ENCODE results near the gene GJC2.

The GJC2 gene

GRCh38 chr1:228139931-228140723 is 9.6 kb upstream of the GJC2 start, which contains the start of gene GUK1:
GUK1 (plus strand) TSS chr1:228140279; CDS start chr1:228140303, 24 bp downstream.
- H3K4me1 ChIP-seq (ENCODE audit: low read length) = peaks cover 14% of the 10 kb centered on the region

GRCh38 chr1:228140724-228141225 is 9.0 kb upstream of the GJC2 start:
- H2AFZ ChIP-seq (ENCODE audit: low read length) = peak overlapping the region; percentile 86; the same call in 1 of the 2 replicates
- H4K20me1 ChIP-seq (ENCODE audit: insufficient read depth, low read length) = peaks cover 32% of the 10 kb centered on the region
- H3F3A ChIP-seq (ENCODE audit: insufficient read depth, low read length) = peaks cover 15% of the 10 kb centered on the region
- TF ChIP-seq CTCF (IDR thresholded peaks at IDR 0.05; ENCODE audit: low read length) (no peak), EZH2phosphoT487 (IDR thresholded peaks at IDR 0.05; ENCODE audit: low read length) (no peak), EZH2 (optimal IDR thresholded peaks at IDR 0.05; ENCODE audit: low read depth, low read length) (no peak)
- peaks cover 14% of the 10 kb centered on the region for H3K4me1 ChIP-seq (ENCODE audit: low read length)
- 0 out of 2 replicates have a peak, but pooled peaks cover 5% of the 10 kb centered on the region for H3K36me3 ChIP-seq (replicated peaks; ENCODE audit: insufficient read depth, low read length)
- no peaks in the 10 kb centered on the region for H3K9me3 ChIP-seq (replicated peaks; ENCODE audit: insufficient read depth, low read length)
- no peaks in the 10 kb centered on the region for H3K9me2 ChIP-seq (replicated peaks; ENCODE audit: insufficient read depth, low read length)
- peak overlapping the region; percentile 95 for H3K4me3 ChIP-seq (ENCODE audit: low read length)
- peak overlapping the region; percentile 89 for H3K4me2 ChIP-seq (ENCODE audit: low read depth, low read length)
- H3K27me3 ChIP-seq (replicated peaks; ENCODE audit: insufficient read depth, low read length) = peaks cover 21% of the 10 kb centered on the region
- DNase-seq = peak; percentile 22
- H3K79me2 ChIP-seq (ENCODE audit: low read length) = peaks cover 57% of the 10 kb centered on the region
- H3K9ac ChIP-seq (ENCODE audit: low read length) = peak overlapping the region; percentile 97
- peak overlapping the region; percentile 91 for H3K27ac ChIP-seq (ENCODE audit: low read length)

More at GRCh38 chr1:228139931-228140723, 9.6 kb upstream of the GJC2 start, which contains the start of gene GUK1:
- Histone ChIP-seq H3K9ac (ENCODE audit: low read length) (peak within 1 kb of the TSS; percentile 97), H3K79me2 (ENCODE audit: low read length) (peaks cover 50% of the 10 kb centered on the region), H3F3A (ENCODE audit: insufficient read depth, low read length) (peaks cover 15% of the 10 kb centered on the region), H4K20me1 (ENCODE audit: insufficient read depth, low read length) (peaks cover 32% of the 10 kb centered on the region), H3K9me2 (replicated peaks; ENCODE audit: insufficient read depth, low read length) (no peaks in the 10 kb centered on the region), H3K4me3 (ENCODE audit: low read length) (peak within 1 kb of the TSS; percentile 95), H3K9me3 (replicated peaks; ENCODE audit: insufficient read depth, low read length) (no peaks in the 10 kb centered on the region), H3K4me2 (ENCODE audit: low read depth, low read length) (peak within 1 kb of the TSS; percentile 89), H3K27ac (ENCODE audit: low read length) (peak within 1 kb of the TSS; percentile 91), H3K36me3 (replicated peaks; ENCODE audit: insufficient read depth, low read length) (no peaks in the 10 kb centered on the region), H2AFZ (ENCODE audit: low read length) (peak within 1 kb of the TSS; percentile 100), H3K27me3 (replicated peaks; ENCODE audit: insufficient read depth, low read length) (peaks cover 26% of the 10 kb centered on the region)
- no peak for TF ChIP-seq EZH2phosphoT487 (IDR thresholded peaks at IDR 0.05; ENCODE audit: low read length)
- no peak for TF ChIP-seq EZH2 (optimal IDR thresholded peaks at IDR 0.05; ENCODE audit: low read depth, low read length)
- TF ChIP-seq CTCF (IDR thresholded peaks at IDR 0.05; ENCODE audit: low read length) = peak; percentile 16; the same call in 1 of the 2 replicates
- peak; percentile 100 for DNase-seq

GRCh38 chr1:228141226-228142044 is 8.3 kb upstream of the GJC2 start:
- peaks cover 16% of the 10 kb centered on the region for H3K27me3 ChIP-seq (replicated peaks; ENCODE audit: insufficient read depth, low read length)
- TF ChIP-seq EZH2 (optimal IDR thresholded peaks at IDR 0.05; ENCODE audit: low read depth, low read length) = no peak
- TF ChIP-seq EZH2phosphoT487 (IDR thresholded peaks at IDR 0.05; ENCODE audit: low read length) = no peak
- no peak for TF ChIP-seq CTCF (IDR thresholded peaks at IDR 0.05; ENCODE audit: low read length)
- H3F3A ChIP-seq (ENCODE audit: insufficient read depth, low read length) = peaks cover 15% of the 10 kb centered on the region
- H2AFZ ChIP-seq (ENCODE audit: low read length) = peak overlapping the region; percentile 86; the same call in 1 of the 2 replicates
- H4K20me1 ChIP-seq (ENCODE audit: insufficient read depth, low read length) = peaks cover 32% of the 10 kb centered on the region
- peaks cover 63% of the 10 kb centered on the region for H3K79me2 ChIP-seq (ENCODE audit: low read length)
- H3K36me3 ChIP-seq (replicated peaks; ENCODE audit: insufficient read depth, low read length) = 0 out of 2 replicates have a peak, but pooled peaks cover 6% of the 10 kb centered on the region
- H3K4me1 ChIP-seq (ENCODE audit: low read length) = peaks cover 14% of the 10 kb centered on the region
- H3K27ac ChIP-seq (ENCODE audit: low read length) = peak overlapping the region; percentile 91
- H3K9me2 ChIP-seq (replicated peaks; ENCODE audit: insufficient read depth, low read length) = no peaks in the 10 kb centered on the region
- peak overlapping the region; percentile 89 for H3K4me2 ChIP-seq (ENCODE audit: low read depth, low read length)
- no peaks in the 10 kb centered on the region for H3K9me3 ChIP-seq (replicated peaks; ENCODE audit: insufficient read depth, low read length)
- H3K4me3 ChIP-seq (ENCODE audit: low read length) = peak overlapping the region; percentile 95
- H3K9ac ChIP-seq (ENCODE audit: low read length) = peak overlapping the region; percentile 97
- DNase-seq = peak; percentile 72
